ENCODE results near the gene RORB. TPM values are rescaled to one million over a fixed set of nuclear protein-coding genes. Genes with fewer than 3 reads are reported as not detected.

RORB gene
- total RNA-seq, 3 donors from 2014 or later = 0.19 to 0.66 TPM; not detected in 1

DNA sequence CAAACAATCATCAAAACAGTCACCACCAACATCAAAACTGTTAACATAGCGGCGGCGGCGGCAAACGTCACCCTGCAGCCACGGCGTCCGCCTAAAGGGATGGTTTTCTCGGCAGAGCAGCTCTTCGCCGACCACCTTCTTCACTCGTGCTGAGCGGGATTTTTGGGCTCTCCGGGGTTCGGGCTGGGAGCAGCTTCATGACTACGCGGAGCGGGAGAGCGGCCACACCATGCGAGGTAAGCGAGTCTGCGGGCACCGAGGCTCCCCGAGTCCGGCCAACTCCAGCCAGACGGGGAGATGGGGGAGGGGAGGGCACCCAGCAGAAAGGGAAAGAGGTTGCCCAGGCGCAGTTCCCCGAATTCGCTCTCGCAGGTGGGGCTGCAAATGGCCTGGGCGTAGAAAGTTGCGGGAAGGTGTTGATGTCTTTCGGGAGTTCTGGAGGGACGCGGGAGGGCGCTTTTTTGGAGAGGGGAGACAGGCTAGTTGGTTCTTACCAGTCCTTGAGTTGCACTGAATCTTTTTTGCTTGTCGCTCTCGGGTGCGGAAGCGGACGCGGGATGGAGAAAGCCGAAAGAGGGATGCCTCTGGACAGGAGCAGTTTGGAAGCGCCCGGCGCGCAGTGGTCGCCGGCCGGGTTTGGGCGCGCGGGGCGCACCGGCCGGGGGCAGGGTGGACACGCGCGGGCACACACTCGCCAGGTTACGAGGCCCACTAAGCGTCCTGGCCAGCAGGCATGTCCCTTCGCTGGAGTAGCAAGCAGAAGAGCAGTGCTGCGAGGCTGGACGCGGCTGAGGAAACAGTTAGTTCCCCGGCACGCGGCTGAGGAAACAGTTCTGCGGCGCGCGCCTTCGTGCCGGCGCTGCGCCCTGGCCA is 849 bp downstream of the RORB start:
- Histone ChIP-seq H3K4me1 (ENCODE audit: low read depth) (no peaks in the 10 kb centered on the region), H3K36me3 (ENCODE audit: low read depth) (no peaks in the 10 kb centered on the region), H3K4me3 (no peak overlapping the region), H3K9me3 (no peaks in the 10 kb centered on the region)
- ATAC-seq (peak; percentile 34), DNase-seq (peak; percentile 7 to 50 (median 27))
- TF ChIP-seq, protein P1, sequence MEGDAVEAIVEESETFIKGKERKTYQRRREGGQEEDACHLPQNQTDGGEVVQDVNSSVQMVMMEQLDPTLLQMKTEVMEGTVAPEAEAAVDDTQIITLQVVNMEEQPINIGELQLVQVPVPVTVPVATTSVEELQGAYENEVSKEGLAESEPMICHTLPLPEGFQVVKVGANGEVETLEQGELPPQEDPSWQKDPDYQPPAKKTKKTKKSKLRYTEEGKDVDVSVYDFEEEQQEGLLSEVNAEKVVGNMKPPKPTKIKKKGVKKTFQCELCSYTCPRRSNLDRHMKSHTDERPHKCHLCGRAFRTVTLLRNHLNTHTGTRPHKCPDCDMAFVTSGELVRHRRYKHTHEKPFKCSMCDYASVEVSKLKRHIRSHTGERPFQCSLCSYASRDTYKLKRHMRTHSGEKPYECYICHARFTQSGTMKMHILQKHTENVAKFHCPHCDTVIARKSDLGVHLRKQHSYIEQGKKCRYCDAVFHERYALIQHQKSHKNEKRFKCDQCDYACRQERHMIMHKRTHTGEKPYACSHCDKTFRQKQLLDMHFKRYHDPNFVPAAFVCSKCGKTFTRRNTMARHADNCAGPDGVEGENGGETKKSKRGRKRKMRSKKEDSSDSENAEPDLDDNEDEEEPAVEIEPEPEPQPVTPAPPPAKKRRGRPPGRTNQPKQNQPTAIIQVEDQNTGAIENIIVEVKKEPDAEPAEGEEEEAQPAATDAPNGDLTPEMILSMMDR (IDR thresholded peaks at IDR 0.05) = no peak
- intact Hi-C loops (cut with DNase I, micrococcal nuclease) = no loop called here

DNA sequence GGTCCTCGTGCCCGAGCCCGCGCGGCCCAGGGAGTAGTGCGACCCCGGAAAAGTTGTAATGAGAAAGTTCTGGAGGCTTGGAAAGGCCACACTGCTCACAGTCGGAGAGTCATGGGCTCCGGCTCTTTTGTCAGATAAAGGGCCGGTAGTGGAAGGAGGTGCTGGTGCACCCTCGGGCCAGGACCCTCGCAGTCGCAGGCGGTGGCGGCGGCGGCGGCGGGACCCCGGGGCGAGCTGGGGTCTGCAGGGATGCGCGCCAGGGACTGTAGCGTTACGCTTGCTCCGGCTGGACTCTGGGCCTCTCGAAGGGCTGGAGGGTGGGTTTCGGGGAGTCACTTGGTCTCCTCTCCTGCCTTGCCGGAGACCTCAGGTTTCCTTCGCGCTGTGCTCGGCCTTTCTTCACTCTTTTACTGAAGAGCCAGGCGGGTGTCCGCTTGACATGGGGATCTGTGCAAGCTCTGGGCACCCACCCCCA is 1.5 kb downstream of the RORB start:
- Histone ChIP-seq H3K9me3 (no peaks in the 10 kb centered on the region), H3K4me3 (no peak overlapping the region), H3K36me3 (ENCODE audit: low read depth) (no peaks in the 10 kb centered on the region), H3K4me1 (ENCODE audit: low read depth) (no peaks in the 10 kb centered on the region)
- ATAC-seq (no peak), DNase-seq (no peak)
- intact Hi-C loops (cut with DNase I, micrococcal nuclease) = no loop called here
- TF ChIP-seq, protein P1 (IDR thresholded peaks at IDR 0.05) = no peak

DNA sequence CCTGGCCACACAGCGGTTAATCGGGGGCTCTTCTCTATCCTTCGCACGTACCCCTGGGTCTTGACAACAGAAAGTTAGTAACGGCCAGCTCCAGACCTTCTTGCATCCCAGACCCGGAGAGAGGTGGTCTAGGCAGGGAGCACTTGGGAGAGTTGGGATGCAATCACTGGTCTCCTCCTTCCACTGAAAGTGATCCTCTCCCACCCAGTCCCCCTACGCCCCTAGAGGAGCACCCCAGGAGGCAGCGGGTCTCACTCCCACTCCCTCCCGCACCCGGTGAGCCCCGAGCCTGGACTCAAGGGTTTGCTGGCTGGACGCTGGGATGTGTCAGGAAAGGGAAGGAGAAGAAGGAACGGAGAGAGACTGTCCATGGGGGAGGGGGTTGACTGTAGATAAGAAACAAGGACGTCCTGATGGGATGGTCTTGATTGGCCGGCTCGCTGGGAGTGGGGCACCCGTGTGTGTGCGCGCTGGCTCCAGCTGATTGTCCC is 2.0 kb downstream of the RORB start:
- DNase-seq (no peak), ATAC-seq (no peak)
- Histone ChIP-seq H3K4me1 (ENCODE audit: low read depth) (no peaks in the 10 kb centered on the region), H3K4me3 (no peak overlapping the region), H3K36me3 (ENCODE audit: low read depth) (no peaks in the 10 kb centered on the region), H3K9me3 (no peaks in the 10 kb centered on the region)
- intact Hi-C loops (cut with DNase I, micrococcal nuclease) = no loop called here
- TF ChIP-seq, protein P1 (IDR thresholded peaks at IDR 0.05) = no peak

DNA sequence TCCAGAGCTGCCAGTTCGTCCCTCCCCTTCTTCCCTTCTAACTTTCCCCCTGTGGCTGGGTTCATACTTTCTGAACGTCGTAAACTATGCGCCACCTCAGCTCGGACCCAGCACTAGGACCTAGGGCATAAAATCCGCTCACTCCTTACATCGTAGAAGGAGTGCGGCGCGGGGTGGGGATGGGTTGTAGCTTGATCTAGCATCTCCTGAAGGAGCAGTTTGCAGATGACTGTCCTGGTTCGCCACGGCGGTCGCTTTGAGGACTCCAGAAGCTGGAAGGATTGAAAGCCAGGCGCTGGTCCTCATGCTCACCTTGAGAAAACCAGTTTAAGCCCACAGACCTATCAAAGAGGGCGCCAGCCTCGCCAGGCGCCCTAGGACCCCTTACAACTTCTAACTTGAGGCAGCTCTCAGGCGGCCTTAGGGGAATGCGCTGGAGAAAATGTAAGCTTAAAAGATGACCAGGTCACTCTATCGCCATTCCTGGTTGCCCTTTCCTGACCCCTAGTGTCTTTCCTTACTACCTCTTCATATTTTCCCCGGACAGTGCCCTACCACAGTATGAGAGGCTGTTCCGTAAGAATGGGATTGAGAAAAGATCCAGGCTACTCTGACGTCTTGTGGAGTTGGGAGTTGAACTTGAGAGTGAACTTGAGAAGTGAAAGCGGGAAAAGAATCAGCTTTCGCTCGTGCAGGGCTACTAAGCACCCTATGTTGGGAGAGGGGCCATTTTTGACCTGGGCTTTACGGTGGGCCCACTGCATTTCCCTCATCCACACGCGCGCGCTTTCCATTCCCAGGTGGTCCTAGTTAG is 2.8 kb downstream of the RORB start:
- Histone ChIP-seq H3K36me3 (ENCODE audit: low read depth) (no peaks in the 10 kb centered on the region), H3K4me3 (no peak overlapping the region), H3K4me1 (ENCODE audit: low read depth) (no peaks in the 10 kb centered on the region), H3K9me3 (no peaks in the 10 kb centered on the region)
- no peak for DNase-seq
- ATAC-seq = no peak
- TF ChIP-seq, protein P1 (IDR thresholded peaks at IDR 0.05) = no peak
- intact Hi-C loops (cut with DNase I, micrococcal nuclease) = no loop called here

DNA sequence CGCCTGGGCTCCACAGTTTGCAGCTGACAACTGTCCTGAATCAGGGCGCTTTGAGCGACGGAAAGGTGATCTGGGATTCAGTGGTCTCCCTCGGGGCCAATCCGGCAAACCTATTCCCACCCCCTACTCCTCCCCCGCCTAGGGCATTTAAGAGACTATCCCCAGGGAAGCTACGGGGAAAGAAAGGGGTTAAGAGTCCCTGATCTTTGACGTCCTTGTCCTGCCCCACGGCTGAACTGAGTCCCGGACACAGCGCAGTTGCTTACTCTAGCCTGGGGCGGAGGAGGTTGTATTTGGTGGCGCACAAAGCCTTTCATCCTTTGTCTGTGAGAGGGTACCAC is 3.4 kb downstream of the RORB start:
- intact Hi-C loops (cut with DNase I, micrococcal nuclease) = no loop called here

More for the DNA sequence above, 3.4 kb downstream of the RORB start:
- no peak for DNase-seq
- no peak overlapping the region for H3K4me3 ChIP-seq
- TF ChIP-seq, protein P1 (IDR thresholded peaks at IDR 0.05) = no peak
- ATAC-seq = no peak
- no peaks in the 10 kb centered on the region for H3K9me3 ChIP-seq
- no peaks in the 10 kb centered on the region for H3K4me1 ChIP-seq (ENCODE audit: low read depth)
- H3K36me3 ChIP-seq (ENCODE audit: low read depth) = no peaks in the 10 kb centered on the region

All from mucosa of descending colon (tissue), 3 donors.